Activated T-cell treated with anti-CD3 and anti-CD28 coated beads, Interleukin-2, amount 50 U/mL, for 24 hours (primary cell): ENCODE data around the gene MAFB.

Experiments
- DNase-seq: peaks from one replicate; pipeline ENCODE4 v3.0.0-alpha.2; 2020
- H3K27ac Mint-ChIP-seq: 2 replicates; pipeline ENCODE4 v1.8.0; 2020; ENCODE audit warnings: mild to moderate bottlenecking, mixed read lengths
- H3K27me3 Mint-ChIP-seq: 2 replicates; pipeline ENCODE4 v1.8.0; 2020; ENCODE audit warnings: mixed read lengths
- H3K36me3 Mint-ChIP-seq: 2 replicates; pipeline ENCODE4 v1.8.0; 2020; ENCODE audit warnings: low read depth, mixed read lengths
- H3K4me1 Mint-ChIP-seq: 2 replicates; pipeline ENCODE4 v1.8.0; 2020; ENCODE audit warnings: low read depth, mixed read lengths
- H3K4me3 Mint-ChIP-seq: 2 replicates; pipeline ENCODE4 v1.8.0; 2020; ENCODE audit warnings: mild to moderate bottlenecking, moderate library complexity, mixed read lengths
- H3K9me3 Mint-ChIP-seq: 2 replicates; pipeline ENCODE4 v1.8.0; 2020; ENCODE audit warnings: mixed read lengths

The MAFB gene

DNA sequence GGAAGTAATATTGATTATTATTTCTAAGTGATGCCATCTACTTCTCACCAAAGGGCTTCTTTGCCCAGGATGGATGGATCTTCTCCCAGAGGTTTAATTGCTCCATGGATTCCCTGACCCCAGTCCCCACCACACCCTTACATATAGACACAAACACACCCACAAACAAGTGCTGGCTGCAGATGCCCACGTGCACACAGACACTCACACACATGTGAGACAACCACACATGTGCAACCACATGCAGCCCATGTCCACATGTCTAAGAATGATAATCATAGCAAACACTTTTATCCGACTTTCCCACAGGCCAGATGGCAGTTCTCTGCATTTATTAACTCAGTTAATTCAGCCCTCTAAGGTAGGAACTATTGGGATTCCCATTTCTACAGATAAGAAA lies 44.2 kb downstream of the MAFB start:
- Mint-ChIP-seq H3K4me1 (no peaks in the 10 kb centered on the region), H3K27ac (no peak overlapping the region), H3K9me3 (no peaks in the 10 kb centered on the region), H3K36me3 (no peaks in the 10 kb centered on the region), H3K27me3 (peaks cover 12% of the 10 kb centered on the region), H3K4me3 (no peak overlapping the region)
- DNase-seq = no peak

DNA sequence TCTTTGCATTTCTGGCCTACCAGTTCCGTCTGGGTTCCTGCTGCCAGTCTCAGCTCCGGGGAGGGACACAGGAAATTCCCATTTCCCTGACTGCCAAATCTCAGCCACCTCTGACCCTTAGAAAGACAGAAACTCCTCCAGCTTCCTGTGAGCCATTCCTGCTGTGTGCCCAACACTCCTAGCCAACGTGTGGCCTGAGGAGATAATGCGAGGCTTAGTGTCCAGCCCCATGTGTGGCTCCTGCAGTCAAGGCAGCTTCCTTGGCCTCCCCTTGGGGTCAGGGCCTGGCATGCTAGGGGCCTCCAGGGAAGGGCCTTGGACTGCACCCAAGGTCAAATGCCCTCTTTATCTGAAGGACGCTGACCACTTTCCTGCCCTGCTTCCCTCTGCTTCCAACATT lies 45.1 kb downstream of the MAFB start:
- Mint-ChIP-seq H3K9me3 (no peaks in the 10 kb centered on the region), H3K4me1 (no peaks in the 10 kb centered on the region), H3K4me3 (no peak overlapping the region), H3K27ac (no peak overlapping the region), H3K36me3 (no peaks in the 10 kb centered on the region), H3K27me3 (peaks cover 12% of the 10 kb centered on the region)
- no peak for DNase-seq

DNA sequence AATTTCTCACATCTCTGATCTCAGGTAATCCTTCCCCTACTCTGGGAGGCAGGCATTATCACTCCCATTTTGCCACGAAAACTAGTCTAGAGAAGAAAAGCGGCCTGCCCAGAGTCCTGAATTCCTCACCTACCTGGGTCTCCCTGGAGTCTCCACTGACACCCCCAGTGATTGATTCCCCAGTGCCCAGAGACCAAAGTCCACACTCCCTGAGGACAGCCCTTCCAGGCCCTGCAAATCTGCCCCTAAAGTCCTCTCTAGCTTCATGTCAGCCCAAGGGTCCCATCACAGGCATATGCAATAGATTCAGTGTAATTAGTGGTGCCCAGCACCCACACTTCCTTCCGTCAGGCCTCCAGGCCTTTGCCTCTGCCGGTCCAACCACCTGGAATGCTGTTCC lies 47.2 kb downstream of the MAFB start:
- Mint-ChIP-seq H3K4me3 (no peak overlapping the region), H3K27ac (no peak overlapping the region), H3K27me3 (peaks cover 5% of the 10 kb centered on the region), H3K36me3 (no peaks in the 10 kb centered on the region), H3K4me1 (no peaks in the 10 kb centered on the region), H3K9me3 (no peaks in the 10 kb centered on the region)
- DNase-seq = no peak

DNA sequence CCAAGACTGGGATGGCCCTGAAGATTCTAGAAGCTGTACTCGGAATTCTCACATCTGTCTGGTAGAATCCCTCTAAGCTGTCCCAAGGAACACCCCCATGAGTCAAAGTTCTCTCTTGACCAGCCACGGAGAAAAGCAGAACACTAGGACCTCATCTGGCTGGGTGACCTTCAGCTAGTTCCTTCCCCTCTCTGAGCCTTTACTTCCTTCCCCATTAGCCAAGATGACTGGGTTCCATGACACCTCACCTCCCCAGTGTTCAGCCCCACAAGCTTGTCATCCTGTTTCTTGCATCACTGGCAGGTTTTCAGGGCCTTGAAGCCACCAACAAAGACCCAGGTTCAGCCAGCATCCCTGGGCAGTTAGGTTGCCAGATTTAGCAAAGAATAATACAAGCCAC lies 47.8 kb downstream of the MAFB start:
- Mint-ChIP-seq H3K4me3 (no peak overlapping the region), H3K27ac (no peak overlapping the region), H3K9me3 (no peaks in the 10 kb centered on the region), H3K27me3 (peaks cover 4% of the 10 kb centered on the region), H3K36me3 (no peaks in the 10 kb centered on the region), H3K4me1 (no peaks in the 10 kb centered on the region)
- DNase-seq = no peak

DNA sequence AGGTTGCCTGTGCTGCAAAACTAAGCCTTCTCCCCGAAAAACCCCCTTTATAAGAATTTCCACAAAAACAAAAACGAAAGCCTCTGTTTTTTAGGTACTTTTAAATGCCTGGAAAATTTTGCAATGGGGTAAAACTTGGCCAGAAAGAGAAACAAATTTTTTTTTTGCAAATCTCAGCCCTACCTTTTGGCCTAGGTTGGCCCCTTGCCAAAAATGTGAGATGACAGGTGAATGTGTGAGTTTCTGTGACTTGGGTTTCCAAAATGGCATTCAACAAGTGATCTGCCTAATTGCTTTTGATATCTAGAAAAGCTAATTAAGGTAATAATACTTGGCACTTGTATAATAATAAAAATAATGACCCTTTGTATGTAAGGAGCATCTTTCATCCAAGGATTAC lies 48.4 kb downstream of the MAFB start:
- H3K4me1 Mint-ChIP-seq = no peaks in the 10 kb centered on the region
- H3K4me3 Mint-ChIP-seq = no peak overlapping the region
- H3K9me3 Mint-ChIP-seq = no peaks in the 10 kb centered on the region
- H3K36me3 Mint-ChIP-seq = no peaks in the 10 kb centered on the region
- DNase-seq = no peak
- H3K27ac Mint-ChIP-seq = no peak overlapping the region
- H3K27me3 Mint-ChIP-seq = peaks cover 3% of the 10 kb centered on the region

DNA sequence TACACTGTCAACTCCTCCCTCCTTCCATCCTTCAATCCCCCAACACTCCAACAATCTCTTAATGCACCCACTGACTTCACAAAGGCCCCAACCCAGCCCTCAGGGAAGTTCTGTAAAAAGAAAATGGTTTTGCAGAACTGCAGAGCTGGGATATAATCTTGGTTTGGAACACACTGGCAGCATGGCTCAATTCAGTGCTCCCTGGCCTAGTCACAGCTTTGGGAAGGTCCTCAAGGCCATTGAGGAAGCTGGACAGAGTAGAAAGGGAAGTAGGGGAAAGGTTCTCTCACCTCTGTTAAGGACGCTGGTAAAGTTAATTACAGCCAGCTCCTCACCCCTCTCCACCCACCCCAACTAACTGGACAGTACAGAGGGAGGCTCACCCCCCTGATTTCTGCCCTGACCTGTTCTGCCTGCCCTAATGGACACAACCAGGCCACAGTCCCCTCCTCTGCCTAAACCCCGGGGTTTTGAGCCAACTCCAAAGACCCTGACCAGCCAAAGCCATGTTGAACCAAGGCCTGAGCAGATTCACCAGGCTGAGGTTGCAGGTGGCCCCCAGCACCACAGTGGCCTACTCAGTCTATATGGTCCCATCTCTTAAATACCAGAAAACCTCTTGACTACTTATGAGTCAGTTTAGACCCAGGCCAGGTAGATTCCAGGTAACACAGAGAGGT lies 49.2 kb downstream of the MAFB start:
- no peaks in the 10 kb centered on the region for H3K27me3 Mint-ChIP-seq
- DNase-seq = no peak
- H3K27ac Mint-ChIP-seq = no peak overlapping the region
- no peaks in the 10 kb centered on the region for H3K4me1 Mint-ChIP-seq
- H3K9me3 Mint-ChIP-seq = no peaks in the 10 kb centered on the region
- H3K36me3 Mint-ChIP-seq = no peaks in the 10 kb centered on the region
- H3K4me3 Mint-ChIP-seq = no peak overlapping the region

DNA sequence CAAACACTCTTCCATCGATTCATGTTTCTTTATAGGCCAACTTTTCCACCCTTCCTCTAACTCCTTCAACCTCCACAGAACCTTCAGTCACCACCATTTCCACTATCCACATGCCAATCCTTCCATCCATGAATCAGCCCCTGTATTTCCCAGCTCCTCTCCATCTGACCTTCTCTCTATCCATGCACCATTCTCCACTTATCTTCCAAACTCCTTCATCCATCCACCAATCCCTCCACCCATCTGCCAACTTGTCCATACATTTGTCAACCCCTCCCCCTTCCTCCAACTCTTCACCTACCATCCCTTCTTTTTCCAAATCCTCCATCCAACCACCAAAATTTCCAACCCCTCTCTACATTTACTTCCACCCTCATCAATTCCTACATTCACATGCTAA lies 49.9 kb downstream of the MAFB start:
- H3K36me3 Mint-ChIP-seq = no peaks in the 10 kb centered on the region
- H3K4me1 Mint-ChIP-seq = no peaks in the 10 kb centered on the region
- H3K27me3 Mint-ChIP-seq = no peaks in the 10 kb centered on the region
- no peaks in the 10 kb centered on the region for H3K9me3 Mint-ChIP-seq
- DNase-seq = no peak
- H3K4me3 Mint-ChIP-seq = no peak overlapping the region
- no peak overlapping the region for H3K27ac Mint-ChIP-seq

DNA sequence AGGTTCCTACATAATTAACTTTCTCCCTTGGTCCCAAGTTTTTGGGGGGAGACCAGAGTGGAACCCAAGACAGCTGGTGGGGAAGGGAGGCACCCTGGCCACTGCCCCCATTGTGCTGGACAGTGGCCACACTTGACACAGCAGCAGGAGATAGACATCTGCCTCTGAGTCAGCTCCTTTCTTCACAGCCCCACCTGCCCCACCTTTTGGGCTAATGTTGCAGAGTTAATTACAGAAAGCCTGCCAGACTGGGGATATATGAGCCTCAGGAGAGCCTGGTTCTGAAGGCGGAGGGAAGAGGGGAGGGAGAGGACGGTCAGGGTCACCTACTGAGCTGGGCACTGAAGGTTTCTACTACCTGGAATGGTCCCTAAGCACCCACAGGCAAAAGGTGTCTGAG lies 50.6 kb downstream of the MAFB start:
- H3K4me3 Mint-ChIP-seq = no peak overlapping the region
- no peaks in the 10 kb centered on the region for H3K36me3 Mint-ChIP-seq
- DNase-seq = no peak
- no peaks in the 10 kb centered on the region for H3K9me3 Mint-ChIP-seq
- no peaks in the 10 kb centered on the region for H3K27me3 Mint-ChIP-seq
- H3K27ac Mint-ChIP-seq = no peak overlapping the region
- H3K4me1 Mint-ChIP-seq = no peaks in the 10 kb centered on the region

DNA sequence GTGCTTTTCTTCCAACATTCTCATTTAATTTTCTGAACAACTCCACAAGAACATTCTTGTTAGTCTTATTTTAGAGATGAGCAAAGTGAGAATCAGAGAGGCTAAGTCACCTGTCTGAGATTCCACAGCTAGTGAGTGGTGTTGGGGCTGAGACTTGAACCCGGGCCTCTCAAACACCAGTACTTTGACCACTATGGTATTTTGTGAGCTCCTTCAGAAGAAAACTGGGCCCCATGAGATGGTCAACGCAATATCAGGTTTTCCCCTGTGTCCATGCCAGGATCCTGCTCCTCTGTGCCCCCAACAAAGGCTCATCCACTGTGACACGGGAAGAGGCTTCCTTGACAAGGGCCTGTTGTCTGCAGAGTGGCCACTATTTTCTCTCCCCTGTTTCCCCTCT lies 51.9 kb downstream of the MAFB start:
- H3K4me1 Mint-ChIP-seq = no peaks in the 10 kb centered on the region
- no peaks in the 10 kb centered on the region for H3K9me3 Mint-ChIP-seq

DNA sequence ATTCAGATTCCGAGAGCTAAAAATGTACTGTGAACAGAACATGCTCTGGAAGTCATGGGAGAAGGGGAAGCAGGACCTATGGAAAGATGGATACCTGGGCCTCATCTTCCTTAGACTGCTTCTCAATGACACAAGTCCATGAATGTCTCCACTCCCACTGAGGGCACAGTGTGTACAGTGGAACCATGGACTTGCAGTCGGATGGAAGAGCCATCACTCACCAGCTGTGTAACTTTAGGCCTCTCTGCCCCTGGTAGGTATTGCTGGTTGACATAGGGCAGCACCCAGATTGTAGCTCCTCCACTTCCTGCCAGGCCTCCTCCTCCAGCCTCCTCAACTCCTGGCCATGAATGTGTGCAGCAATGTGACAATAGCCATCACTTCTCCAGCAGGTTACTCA lies 52.5 kb downstream of the MAFB start:
- H3K36me3 Mint-ChIP-seq = no peaks in the 10 kb centered on the region

More for the DNA sequence above, 51.9 kb downstream of the MAFB start:
- H3K36me3 Mint-ChIP-seq = no peaks in the 10 kb centered on the region
- no peak overlapping the region for H3K4me3 Mint-ChIP-seq
- no peak for DNase-seq
- H3K27ac Mint-ChIP-seq = no peak overlapping the region
- no peaks in the 10 kb centered on the region for H3K27me3 Mint-ChIP-seq

DNA sequence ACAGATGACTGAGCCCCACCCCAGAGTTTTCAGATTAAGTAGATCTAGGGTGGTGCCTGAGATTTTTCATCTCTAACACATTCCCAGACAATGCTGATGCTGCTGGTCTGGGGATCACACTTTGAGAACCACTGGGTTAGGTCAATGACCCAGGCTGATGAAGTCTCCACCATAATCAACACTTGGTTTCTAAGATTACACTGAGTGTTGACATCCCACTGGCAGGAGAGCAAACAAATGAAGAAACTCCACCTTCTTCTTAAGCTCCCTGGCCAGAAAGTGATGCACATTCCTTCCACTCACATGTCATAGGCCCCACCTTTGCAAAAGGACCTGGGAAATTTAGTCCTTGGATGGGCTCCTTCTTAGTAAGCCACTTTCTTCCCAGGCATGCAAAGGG lies 53.1 kb downstream of the MAFB start:
- no peak for DNase-seq
- H3K27me3 Mint-ChIP-seq = no peaks in the 10 kb centered on the region
- H3K4me1 Mint-ChIP-seq = no peaks in the 10 kb centered on the region
- no peak overlapping the region for H3K4me3 Mint-ChIP-seq
- no peaks in the 10 kb centered on the region for H3K9me3 Mint-ChIP-seq
- no peak overlapping the region for H3K27ac Mint-ChIP-seq
- H3K36me3 Mint-ChIP-seq = no peaks in the 10 kb centered on the region

More for the DNA sequence above, 52.5 kb downstream of the MAFB start:
- H3K27me3 Mint-ChIP-seq = no peaks in the 10 kb centered on the region
- no peak overlapping the region for H3K27ac Mint-ChIP-seq
- H3K9me3 Mint-ChIP-seq = no peaks in the 10 kb centered on the region
- no peak for DNase-seq
- H3K4me3 Mint-ChIP-seq = no peak overlapping the region
- no peaks in the 10 kb centered on the region for H3K4me1 Mint-ChIP-seq
